Endothelial cell (in vitro differentiated cells): ENCODE data around the gene CST6. TPM values are rescaled to one million over a fixed set of nuclear protein-coding genes. Genes with fewer than 3 reads are reported as not detected.

Experiments used
- DNase-seq: peaks from one replicate; pipeline ENCODE4 v3.0.0; 2021; ENCODE audit warnings: low spot score
- H3K27ac Mint-ChIP-seq: one replicate; pipeline ENCODE4 v1.8.0; 2021; ENCODE audit warnings: mixed read lengths, inconsistent platforms; ENCODE audit not compliant: unreplicated experiment
- H3K27me3 Mint-ChIP-seq: one replicate; pipeline ENCODE4 v1.8.0; 2021; ENCODE audit warnings: mild to moderate bottlenecking, moderate library complexity, mixed read lengths, inconsistent platforms; ENCODE audit not compliant: unreplicated experiment
- H3K36me3 Mint-ChIP-seq: one replicate; pipeline ENCODE4 v1.8.0; 2021; ENCODE audit warnings: mild to moderate bottlenecking, low read depth, mixed read lengths, inconsistent platforms; ENCODE audit not compliant: unreplicated experiment
- H3K4me1 Mint-ChIP-seq: one replicate; pipeline ENCODE4 v1.8.0; 2021; ENCODE audit warnings: mild to moderate bottlenecking, mixed read lengths, inconsistent platforms; ENCODE audit not compliant: unreplicated experiment
- H3K4me3 Mint-ChIP-seq: one replicate; pipeline ENCODE4 v1.8.0; 2021; ENCODE audit warnings: mild to moderate bottlenecking, mixed read lengths, inconsistent platforms; ENCODE audit not compliant: unreplicated experiment
- H3K9me3 Mint-ChIP-seq: one replicate; pipeline ENCODE4 v1.8.0; 2021; ENCODE audit warnings: mixed read lengths, inconsistent platforms; ENCODE audit not compliant: unreplicated experiment
- CTCF ChIP-seq: fragments of 200-600 bp; sonication (generic); IDR thresholded peaks from one replicate; pipeline ENCODE4 v1.5.0; 2021; ENCODE audit warnings: antibody characterized with exemption; ENCODE audit not compliant: unreplicated experiment
- total RNA-seq: library from RNA; stranded (reverse); fragmentation: NEBNext Ultra II Directional; extraction: Animal tissue kit (Norgen Biotek cat#: 25700); gene quantifications from one replicate; pipeline ENCODE4 v1.2.1, GENCODE V29; 2021; ENCODE audit not compliant: unreplicated experiment

Gene CST6
- total RNA-seq, 1 donor from 2014 or later: not detected

GRCh38 chr11:66047541-66048365 lies 35.9 kb downstream of the CST6 start:
- H3K36me3 Mint-ChIP-seq: peaks cover 6% of the 10 kb centered on the region
- H3K9me3 Mint-ChIP-seq: no peaks in the 10 kb centered on the region
- H3K27ac Mint-ChIP-seq: no peak overlapping the region
- TF ChIP-seq CTCF: no peak
- peaks cover 11% of the 10 kb centered on the region for H3K4me1 Mint-ChIP-seq
- peaks cover 13% of the 10 kb centered on the region for H3K27me3 Mint-ChIP-seq
- H3K4me3 Mint-ChIP-seq: peak overlapping the region; percentile 34
- no peak for DNase-seq

- peaks cover 12% of the 10 kb centered on the region for H3K36me3 Mint-ChIP-seq
- no peaks in the 10 kb centered on the region for H3K9me3 Mint-ChIP-seq
- DNase-seq: no peak
- peaks cover 18% of the 10 kb centered on the region for H3K27me3 Mint-ChIP-seq
- no peak within 1 kb of the TSS for H3K27ac Mint-ChIP-seq
- peaks cover 18% of the 10 kb centered on the region for H3K4me1 Mint-ChIP-seq
- TF ChIP-seq CTCF: no peak
- H3K4me3 Mint-ChIP-seq: peak within 1 kb of the TSS; percentile 34
Measured at GRCh38 chr11:66048547-66049323, 36.9 kb downstream of the CST6 start, which contains the start of gene GAL3ST3. Gene GAL3ST3 (minus strand): TSS chr11:66049161. CDS start chr11:66045415, 3,746 bp downstream.

- H3K27ac Mint-ChIP-seq: peak overlapping the region; percentile 70
- peaks cover 22% of the 10 kb centered on the region for H3K36me3 Mint-ChIP-seq
- peak overlapping the region; percentile 92 for H3K4me3 Mint-ChIP-seq
- TF ChIP-seq CTCF: no peak
- no peaks in the 10 kb centered on the region for H3K9me3 Mint-ChIP-seq
- peaks cover 22% of the 10 kb centered on the region for H3K4me1 Mint-ChIP-seq
- H3K27me3 Mint-ChIP-seq: peaks cover 14% of the 10 kb centered on the region
- DNase-seq: no peak
Measured at GRCh38 chr11:66050581-66051231, 38.9 kb downstream of the CST6 start.

GRCh38 chr11:66051371-66051765 lies 39.6 kb downstream of the CST6 start:
- TF ChIP-seq CTCF: no peak
- peaks cover 23% of the 10 kb centered on the region for H3K36me3 Mint-ChIP-seq
- peak overlapping the region; percentile 93 for H3K27ac Mint-ChIP-seq
- DNase-seq: no peak
- H3K4me3 Mint-ChIP-seq: peak overlapping the region; percentile 92
- H3K4me1 Mint-ChIP-seq: peaks cover 22% of the 10 kb centered on the region
- H3K27me3 Mint-ChIP-seq: peaks cover 14% of the 10 kb centered on the region
- H3K9me3 Mint-ChIP-seq: no peaks in the 10 kb centered on the region
